PC-3 (cell line): ENCODE data around the gene PTGIS. TPM values are rescaled to one million over a fixed set of nuclear protein-coding genes. Genes with fewer than 3 reads are reported as not detected.

Experiments
- ATAC-seq: fragments of 200-7000 bp; cut with Tn5 transposase; 2 replicates; pipeline ENCODE4 v1.9.1; 2020; ENCODE audit warnings: mild to moderate bottlenecking, moderate library complexity
- BruUV-seq: library from RNA; stranded (reverse); fragments of 400-500 nt; replicated peaks from 2 replicates; lab custom pipeline; 2021; lab: Mats Ljungman, UMichigan
- CTCF ChIA-PET: fragments of 300-600 bp; sonication (Branson Sonifier 250); formaldehyde crosslinking; loops from one replicate; lab custom pipeline; 2022; ENCODE audit warnings: antibody characterized with exemption; lab: Charles Lee
- POLR2A ChIA-PET: fragments of 300-600 bp; sonication (Branson Sonifier 250); formaldehyde crosslinking; loops from one replicate; lab custom pipeline; 2022; ENCODE audit warnings: antibody characterized with exemption; ENCODE audit not compliant: unreplicated experiment; lab: Charles Lee
- DNase-seq: peaks from one replicate; pipeline ENCODE4 v3.0.0-alpha.2; 2015
- H2AFZ ChIP-seq: fragments of 300-600 bp; sonication (generic); 2 replicates; pipeline ENCODE4 v1.6.0; 2016; ENCODE audit warnings: antibody characterized with exemption, low read length
- H3F3A ChIP-seq: fragments of 300-600 bp; sonication (generic); one replicate; pipeline ENCODE4 v1.6.0; 2017; ENCODE audit warnings: antibody characterized with exemption, low read length, control low read depth, mild to moderate bottlenecking; ENCODE audit not compliant: unreplicated experiment
- H3K27ac ChIP-seq: fragments of 300-600 bp; sonication (generic); 2 replicates; pipeline ENCODE4 v1.5.1; 2016; ENCODE audit warnings: mild to moderate bottlenecking, low read length
- H3K27me3 ChIP-seq: fragments of 300-600 bp; sonication (generic); 2 replicates; pipeline ENCODE4 v1.6.1; 2016; ENCODE audit warnings: low read length, mixed read lengths
- H3K36me3 ChIP-seq: fragments of 300-600 bp; sonication (generic); 2 replicates; pipeline ENCODE4 v1.6.1; 2016; ENCODE audit warnings: low read depth, mixed run types, low read length, mixed read lengths
- H3K4me1 ChIP-seq: fragments of 300-600 bp; sonication (generic); 2 replicates; pipeline ENCODE4 v1.5.1; 2016; ENCODE audit warnings: low read length; ENCODE audit not compliant: insufficient read depth
- H3K4me2 ChIP-seq: fragments of 300-600 bp; sonication (generic); 2 replicates; pipeline ENCODE4 v1.6.0; 2016; ENCODE audit warnings: low read length
- H3K4me3 ChIP-seq: fragments of 300-600 bp; sonication (generic); 2 replicates; pipeline ENCODE4 v1.5.1; 2016; ENCODE audit warnings: mild to moderate bottlenecking, low read length, mixed read lengths
- H3K79me2 ChIP-seq: fragments of 300-600 bp; sonication (generic); 2 replicates; pipeline ENCODE4 v1.6.1; 2017; ENCODE audit warnings: low read length, mixed read lengths
- H3K9ac ChIP-seq: fragments of 300-600 bp; sonication (generic); 2 replicates; pipeline ENCODE4 v1.6.0; 2016; ENCODE audit warnings: mild to moderate bottlenecking, low read length
- H3K9me2 ChIP-seq: fragments of 300-600 bp; sonication (generic); replicated peaks from 2 replicates; pipeline ENCODE4 v1.6.1; 2016; ENCODE audit warnings: mixed run types, low read length, mixed read lengths
- H3K9me3 ChIP-seq: fragments of 300-600 bp; sonication (generic); 2 replicates; pipeline ENCODE4 v1.6.1; 2016; ENCODE audit warnings: low read length, mixed read lengths
- H4K20me1 ChIP-seq: fragments of 300-600 bp; sonication (generic); 2 replicates; pipeline ENCODE4 v1.6.1; 2016; ENCODE audit warnings: low read length, mixed read lengths
- CTCF ChIP-seq: fragments of 300-600 bp; sonication (generic); conservative IDR thresholded peaks from 2 replicates; pipeline ENCODE4 v1.5.1; 2017; ENCODE audit warnings: antibody characterized with exemption, low read depth, mild to moderate bottlenecking, low read length
- EZH2 ChIP-seq: fragments of 300-600 bp; sonication (generic); IDR thresholded peaks from one replicate; pipeline ENCODE4 v1.6.1; 2017; ENCODE audit warnings: antibody characterized with exemption, mild to moderate bottlenecking, low read length; ENCODE audit not compliant: unreplicated experiment
- EZH2phosphoT487 ChIP-seq: fragments of 300-600 bp; sonication (generic); IDR thresholded peaks from 2 replicates; pipeline ENCODE4 v1.6.1; 2018; ENCODE audit warnings: mild to moderate bottlenecking, antibody characterized with exemption, low read length, borderline replicate concordance
- intact Hi-C: fragments of 100-400 bp; cut with micrococcal nuclease; formaldehyde crosslinking; loops from 2 replicates; pipeline ENCODE4 v1.9.0; 2023
- total RNA-seq: library from RNA; depleted of rRNA; stranded (reverse); fragments of >200 nt; gene quantifications from 2 replicates; pipeline ENCODE4 v1.2.3, GENCODE V29; 2014

The PTGIS gene
- total RNA-seq, 1 experiment from 2014 or later = 0.18 TPM

GRCh38 chr20:49540687-49541435, 27.1 kb downstream of the PTGIS start:
- CTCF ChIA-PET = interaction anchor here (0.5 to 2.1 kb wide), 14 partner anchors 11 to 375 kb away, joined by 3 to 64 read pairs (median 3); no protein-coding TSS in a partner anchor
- Histone ChIP-seq H3K9me3 (peaks cover 7% of the 10 kb centered on the region; the same call in 1 of the 2 replicates), H3K4me1 (no peaks in the 10 kb centered on the region), H3K9me2 (no peaks in the 10 kb centered on the region), H4K20me1 (no peaks in the 10 kb centered on the region), H3K9ac (no peak overlapping the region), H2AFZ (0 out of 2 replicates have a peak overlapping the region, but pooled peaks have one; percentile 3), H3K36me3 (no peaks in the 10 kb centered on the region), H3K4me3 (no peak overlapping the region), H3K4me2 (no peak overlapping the region), H3K27ac (no peak overlapping the region), H3F3A (no peaks in the 10 kb centered on the region), H3K79me2 (no peaks in the 10 kb centered on the region), H3K27me3 (no peaks in the 10 kb centered on the region)
- intact Hi-C loops = loop anchor here (1.0 to 5.0 kb wide), 3 partner anchors 68 to 347 kb away; no protein-coding TSS in a partner anchor
- ATAC-seq (no peak), DNase-seq (no peak)
- TF ChIP-seq CTCF = no peak
- no peak for TF ChIP-seq EZH2
- no peak for TF ChIP-seq EZH2phosphoT487
- POLR2A ChIA-PET = no interaction called here
- BruUV-seq = no TSS peak

- Histone ChIP-seq H3K36me3 (no peaks in the 10 kb centered on the region), H3K9me2 (no peaks in the 10 kb centered on the region), H2AFZ (no peak overlapping the region), H3K9me3 (peaks cover 2% of the 10 kb centered on the region; the same call in 1 of the 2 replicates), H3K4me1 (peaks cover 2% of the 10 kb centered on the region), H3K79me2 (no peaks in the 10 kb centered on the region), H3K4me3 (no peak overlapping the region), H3K27ac (no peak overlapping the region), H4K20me1 (no peaks in the 10 kb centered on the region), H3K4me2 (no peak overlapping the region), H3K27me3 (no peaks in the 10 kb centered on the region), H3F3A (no peaks in the 10 kb centered on the region), H3K9ac (no peak overlapping the region)
- BruUV-seq = no TSS peak
- TF ChIP-seq CTCF (no peak), EZH2phosphoT487 (no peak), EZH2 (no peak)
- no peak for DNase-seq
- ChIA-PET CTCF (interaction anchor here (1.1 kb wide), 1 partner anchor 31 kb away, joined by 3 read pairs; no protein-coding TSS in a partner anchor), POLR2A (no interaction called here)
- no peak for ATAC-seq
- intact Hi-C loops = loop anchor here (5.0 kb wide), 1 partner anchor 307 kb away; no protein-coding TSS in a partner anchor
These were observed 27.7 kb downstream of the PTGIS start for GRCh38 chr20:49540232-49540620.
